NCI-H2171 (cell line): ENCODE measurements around the gene WDR45B.
"Not testable (repeated sequence)": the region's sequence is repeated elsewhere in the genome, so short reads cannot be mapped to it uniquely, and the experiment has no call there.

Experiments used
- DNase-seq: peaks from one replicate; lab custom pipeline; 2025; lab: John Stamatoyannopoulos, UW

Gene WDR45B

GRCh38 chr17:82599674-82600661, 48.3 kb downstream of the WDR45B start:
- no peak for DNase-seq

GRCh38 chr17:82598256-82599119, 49.8 kb downstream of the WDR45B start:
- no peak for DNase-seq

GRCh38 chr17:82596837-82597672, 51.2 kb downstream of the WDR45B start:
- DNase-seq, result no peak

- DNase-seq, result no peak
These were observed 51.9 kb downstream of the WDR45B start for GRCh38 chr17:82596296-82596695.

GRCh38 chr17:82595893-82596292, 52.4 kb downstream of the WDR45B start:
- DNase-seq, result no peak

- no peak for DNase-seq
These were observed 53.7 kb downstream of the WDR45B start for GRCh38 chr17:82594571-82594970.

- no peak for DNase-seq
These were observed 54.6 kb downstream of the WDR45B start for GRCh38 chr17:82593590-82594087.

- peak; percentile 78 for DNase-seq
These were observed 55.3 kb downstream of the WDR45B start for GRCh38 chr17:82592767-82593589.

GRCh38 chr17:82592289-82592766, 55.9 kb downstream of the WDR45B start:
- DNase-seq, result no peak

GRCh38 chr17:82590881-82591539, 57.2 kb downstream of the WDR45B start:
- DNase-seq, result no peak

- no peak for DNase-seq
These were observed 58.0 kb downstream of the WDR45B start for GRCh38 chr17:82590216-82590615.

- no peak for DNase-seq
These were observed 58.4 kb downstream of the WDR45B start for GRCh38 chr17:82589851-82590180.

GRCh38 chr17:82588266-82589175, 59.7 kb downstream of the WDR45B start:
- no peak for DNase-seq

- no peak for DNase-seq
These were observed 60.8 kb downstream of the WDR45B start for GRCh38 chr17:82587234-82588086.

GRCh38 chr17:82586576-82587233, 61.5 kb downstream of the WDR45B start:
- no peak for DNase-seq

GRCh38 chr17:82585935-82586575, 62.2 kb downstream of the WDR45B start:
- DNase-seq, result not testable (repeated sequence)

GRCh38 chr17:82583720-82584234, 64.5 kb downstream of the WDR45B start:
- DNase-seq, result no peak
